ENCODE measurements around the gene FAM149A. TPM values are rescaled to one million over a fixed set of nuclear protein-coding genes. Genes with fewer than 3 reads are reported as not detected.

FAM149A gene
- total RNA-seq, 1 donor from 2014 or later = 1.2 TPM

DNA sequence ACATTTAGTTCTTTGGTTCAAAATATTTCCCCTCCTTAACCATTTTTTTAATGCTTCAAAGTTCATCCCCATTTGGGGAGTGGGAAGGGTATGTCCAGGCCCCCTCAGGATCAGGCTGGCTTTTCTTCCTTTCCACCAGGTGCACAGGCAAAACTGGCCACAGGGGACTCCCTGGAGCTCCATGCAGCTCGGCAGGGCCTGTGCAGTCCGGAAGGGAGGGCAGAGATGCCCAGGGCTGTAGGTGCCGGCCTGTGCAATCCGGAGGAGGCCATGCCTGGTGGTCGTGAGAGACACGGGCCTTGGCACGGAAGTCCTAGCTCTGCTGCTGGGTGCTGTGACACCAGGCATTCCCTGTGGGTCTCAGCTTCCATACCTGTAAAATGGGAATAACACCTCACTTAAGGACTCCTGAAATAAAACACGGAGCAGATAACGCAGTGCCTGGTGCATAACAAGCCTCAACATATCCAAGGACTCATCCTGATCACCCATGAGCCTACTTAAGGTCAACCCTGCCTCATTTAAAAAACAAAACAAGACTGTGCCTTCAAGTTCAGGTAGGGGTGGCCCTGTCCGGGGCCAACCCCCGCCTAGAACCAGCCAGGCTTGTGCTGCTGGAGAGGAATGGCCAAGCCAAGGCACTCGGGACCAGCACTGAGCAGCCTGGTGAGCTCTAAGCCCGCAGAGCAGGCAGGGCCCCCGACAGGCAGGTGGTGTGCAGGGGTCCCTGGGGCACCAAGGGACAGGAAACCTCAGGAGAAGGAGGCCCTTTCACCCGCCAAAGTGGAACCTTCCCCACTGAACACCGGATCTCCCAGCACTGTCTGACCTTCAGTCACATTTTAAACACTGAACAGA, 65.7 kb downstream of the FAM149A start:
- no peak overlapping the region for H3K27ac Mint-ChIP-seq (ENCODE audit: unreplicated experiment)
- no peak overlapping the region for H3K4me3 Mint-ChIP-seq (ENCODE audit: unreplicated experiment)
- Histone ChIP-seq H3K27ac (ENCODE audit: low read depth, low read length) (no peak overlapping the region), H2AFZ (ENCODE audit: low read depth, low read length) (no peak overlapping the region), H3K27me3 (ENCODE audit: insufficient read depth, low read length) (no peaks in the 10 kb centered on the region), H3K79me2 (ENCODE audit: insufficient read depth, low read length) (no peaks in the 10 kb centered on the region), H3K9me3 (ENCODE audit: insufficient read depth, low read depth, low read length) (no peaks in the 10 kb centered on the region), H3K36me3 (ENCODE audit: insufficient read depth, low read length) (no peaks in the 10 kb centered on the region), H3K9ac (ENCODE audit: low read length) (no peak overlapping the region), H3K4me1 (ENCODE audit: insufficient read depth, low read length) (no peaks in the 10 kb centered on the region), H3K4me2 (ENCODE audit: low read length) (no peak overlapping the region), H3K4me3 (ENCODE audit: insufficient read depth, low read depth, low read length) (no peak overlapping the region), H4K20me1 (ENCODE audit: insufficient read depth, low read length) (no peaks in the 10 kb centered on the region)
- peaks cover 2% of the 10 kb centered on the region for H3K9me3 Mint-ChIP-seq (ENCODE audit: unreplicated experiment)
- TF ChIP-seq EZH2 (IDR thresholded peaks at IDR 0.05; ENCODE audit: insufficient read depth, low read length) (no peak), CTCF (IDR thresholded peaks at IDR 0.05; ENCODE audit: insufficient read depth, low read depth, low read length) (no peak)
- H3K4me1 Mint-ChIP-seq (ENCODE audit: low read depth, unreplicated experiment) = no peaks in the 10 kb centered on the region
- H3K27me3 Mint-ChIP-seq (ENCODE audit: low read depth, unreplicated experiment) = peaks cover 5% of the 10 kb centered on the region
- DNase-seq (ENCODE audit: low read depth) (no peak), FAIRE-seq (no peak)
- H3K36me3 Mint-ChIP-seq (ENCODE audit: low read depth, unreplicated experiment) = no peaks in the 10 kb centered on the region

DNA sequence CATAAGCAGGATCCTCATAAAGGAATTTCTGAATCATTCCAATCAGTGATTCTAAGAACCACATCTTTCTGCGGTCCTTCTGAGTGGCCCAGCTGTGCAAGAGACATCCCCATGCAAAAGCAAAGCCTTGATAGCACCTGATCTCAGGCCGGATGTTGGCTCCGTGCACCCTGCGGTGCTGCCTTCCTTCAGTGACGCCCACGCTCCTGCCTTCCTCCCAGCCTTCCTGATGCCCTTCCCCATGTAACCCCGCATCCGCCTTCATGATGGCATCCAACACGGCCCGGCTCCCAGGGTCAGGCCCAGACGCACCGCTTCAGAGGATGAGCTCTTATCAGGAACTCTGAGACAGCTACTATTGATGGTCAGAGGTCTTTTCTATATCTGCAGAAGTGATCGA, 66.5 kb downstream of the FAM149A start:
- DNase-seq (ENCODE audit: low read depth) = no peak
- Histone ChIP-seq H4K20me1 (ENCODE audit: insufficient read depth, low read length) (no peaks in the 10 kb centered on the region), H3K79me2 (ENCODE audit: insufficient read depth, low read length) (no peaks in the 10 kb centered on the region), H3K4me1 (ENCODE audit: insufficient read depth, low read length) (no peaks in the 10 kb centered on the region), H3K9ac (ENCODE audit: low read length) (no peak overlapping the region), H3K27ac (ENCODE audit: low read depth, low read length) (no peak overlapping the region), H3K4me2 (ENCODE audit: low read length) (no peak overlapping the region), H3K9me3 (ENCODE audit: insufficient read depth, low read depth, low read length) (no peaks in the 10 kb centered on the region), H2AFZ (ENCODE audit: low read depth, low read length) (no peak overlapping the region), H3K4me3 (ENCODE audit: insufficient read depth, low read depth, low read length) (no peak overlapping the region), H3K36me3 (ENCODE audit: insufficient read depth, low read length) (no peaks in the 10 kb centered on the region), H3K27me3 (ENCODE audit: insufficient read depth, low read length) (no peaks in the 10 kb centered on the region)
- no peaks in the 10 kb centered on the region for H3K4me1 Mint-ChIP-seq (ENCODE audit: low read depth, unreplicated experiment)
- TF ChIP-seq EZH2 (IDR thresholded peaks at IDR 0.05; ENCODE audit: insufficient read depth, low read length) = no peak
- no peak for TF ChIP-seq CTCF (IDR thresholded peaks at IDR 0.05; ENCODE audit: insufficient read depth, low read depth, low read length)
- no peak overlapping the region for H3K4me3 Mint-ChIP-seq (ENCODE audit: unreplicated experiment)
- H3K27me3 Mint-ChIP-seq (ENCODE audit: low read depth, unreplicated experiment) = peaks cover 5% of the 10 kb centered on the region
- H3K36me3 Mint-ChIP-seq (ENCODE audit: low read depth, unreplicated experiment) = no peaks in the 10 kb centered on the region
- FAIRE-seq = no peak
- peaks cover 2% of the 10 kb centered on the region for H3K9me3 Mint-ChIP-seq (ENCODE audit: unreplicated experiment)
- no peak overlapping the region for H3K27ac Mint-ChIP-seq (ENCODE audit: unreplicated experiment)

- H3K4me1 ChIP-seq (ENCODE audit: insufficient read depth, low read length) = no peaks in the 10 kb centered on the region
- H3K27me3 ChIP-seq (ENCODE audit: insufficient read depth, low read length) = no peaks in the 10 kb centered on the region
- no peaks in the 10 kb centered on the region for H3K9me3 ChIP-seq (ENCODE audit: insufficient read depth, low read depth, low read length)
- H3K9ac ChIP-seq (ENCODE audit: low read length) = no peak overlapping the region
- no peaks in the 10 kb centered on the region for H4K20me1 ChIP-seq (ENCODE audit: insufficient read depth, low read length)
- H3K27ac ChIP-seq (ENCODE audit: low read depth, low read length) = no peak overlapping the region
- H3K4me3 ChIP-seq (ENCODE audit: insufficient read depth, low read depth, low read length) = no peak overlapping the region
- FAIRE-seq (no peak), DNase-seq (ENCODE audit: low read depth) (no peak)
- H2AFZ ChIP-seq (ENCODE audit: low read depth, low read length) = no peak overlapping the region
- no peaks in the 10 kb centered on the region for H3K36me3 ChIP-seq (ENCODE audit: insufficient read depth, low read length)
- no peak overlapping the region for H3K4me2 ChIP-seq (ENCODE audit: low read length)
- Mint-ChIP-seq H3K4me1 (ENCODE audit: low read depth, unreplicated experiment) (no peaks in the 10 kb centered on the region), H3K36me3 (ENCODE audit: low read depth, unreplicated experiment) (no peaks in the 10 kb centered on the region), H3K9me3 (ENCODE audit: unreplicated experiment) (peaks cover 2% of the 10 kb centered on the region), H3K27me3 (ENCODE audit: low read depth, unreplicated experiment) (peaks cover 5% of the 10 kb centered on the region), H3K27ac (ENCODE audit: unreplicated experiment) (no peak overlapping the region), H3K4me3 (ENCODE audit: unreplicated experiment) (no peak overlapping the region)
- no peaks in the 10 kb centered on the region for H3K79me2 ChIP-seq (ENCODE audit: insufficient read depth, low read length)
- no peak for TF ChIP-seq EZH2 (IDR thresholded peaks at IDR 0.05; ENCODE audit: insufficient read depth, low read length)
- no peak for TF ChIP-seq CTCF (IDR thresholded peaks at IDR 0.05; ENCODE audit: insufficient read depth, low read depth, low read length)
Observed at GRCh38 chr4:186172546-186172945, 68.0 kb downstream of the FAM149A start.
